ENCODE results near the gene TGFB3. TPM values are rescaled to one million over a fixed set of nuclear protein-coding genes. Genes with fewer than 3 reads are reported as not detected.

TGFB3 gene
- total and polyA plus RNA-seq, 9 of the 15 experiments (the other 6 are each of a cell fraction or from before 2014, with no cell fraction given) = 0.39 to 2.0 (median 1.0) TPM

DNA sequence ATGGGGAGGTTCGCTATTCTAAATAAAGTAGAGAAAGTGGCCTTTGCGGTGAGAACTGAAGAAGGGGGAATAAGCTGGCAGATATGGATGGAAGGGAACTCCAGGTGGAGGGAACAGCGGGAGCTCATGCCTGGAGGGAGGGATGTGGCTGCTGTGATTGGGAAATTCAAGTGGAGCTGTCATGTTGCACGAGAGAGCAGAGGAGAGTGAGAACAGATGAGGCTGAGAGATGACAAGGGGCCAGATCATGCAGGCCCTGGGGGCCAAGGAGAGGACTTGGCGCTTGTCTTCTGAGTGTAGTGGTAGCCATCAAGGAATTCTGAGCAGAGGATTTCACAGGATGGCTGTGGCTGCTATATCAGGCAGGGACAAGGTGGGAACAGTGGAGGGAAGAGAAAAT lies 35.0 kb downstream of the TGFB3 start:
- Histone ChIP-seq H3K79me2 (ENCODE audit: control insufficient read depth, insufficient read depth, low read length) (no peaks in the 10 kb centered on the region), H3K9me3 (replicated peaks; ENCODE audit: control insufficient read depth, insufficient read depth, low read depth, low read length) (no peaks in the 10 kb centered on the region), H3K4me2 (ENCODE audit: insufficient read depth, low read length) (no peak overlapping the region), H3K9ac (ENCODE audit: insufficient read depth in 1 of 2, low read depth in 2 of 2, low read length in 2 of 2) (no peak overlapping the region; a peak in 1 of 4 replicates), H3K9me1 (ENCODE audit: control insufficient read depth, insufficient read depth, low read length) (no peaks in the 10 kb centered on the region), H3K4me1 (replicated peaks in 1 of 2; ENCODE audit: control insufficient read depth in 2 of 2, insufficient read depth in 2 of 2, low read length in 2 of 2) (peaks cover 0 to 16% of the 10 kb centered on the region in 2 experiments; a peak in 4 of 5 replicates), H3K27me3 (ENCODE audit: control insufficient read depth in 2 of 2, insufficient read depth in 2 of 2, low read length in 2 of 2) (no peaks in the 10 kb centered on the region), H3K27ac (ENCODE audit: extremely low read depth, low read depth, low read length) (no peak overlapping the region), H4K20me1 (replicated peaks; ENCODE audit: control insufficient read depth, insufficient read depth, low read length) (no peaks in the 10 kb centered on the region), H3K36me3 (ENCODE audit: control insufficient read depth, insufficient read depth, low read length) (no peaks in the 10 kb centered on the region), H2AFZ (ENCODE audit: low read depth, low read length) (no peak overlapping the region), H3K4me3 (no peak overlapping the region)
- no peak for DNase-seq (ENCODE audit: extremely low read depth in 1 of 4, low spot score in 3 of 4)
- POLR2A ChIA-PET = no interaction called here
- BruUV-seq (replicated peaks) = no TSS peak
- 79% methylated on average over 4 of the region's 5 CpGs for WGBS (ENCODE audit: insufficient coverage, low coverage, missing lambda C conversion rate)
- CTCF ChIA-PET (ENCODE audit: low intra/inter-chr PET ratio) = no interaction called here
- in situ Hi-C loops (cut with MboI) = no loop called here
- ATAC-seq = no peak
- FAIRE-seq = no peak
- intact Hi-C loops (cut with micrococcal nuclease) = no loop called here
- TF ChIP-seq KDM1A (IDR thresholded peaks at IDR 0.05) (no peak), ATF3 (IDR thresholded peaks at IDR 0.05) (no peak), ATF3 (CRISPR knock-in tag; conservative IDR thresholded peaks at IDR 0.05) (no peak), ZNF586 (CRISPR knock-in tag; conservative IDR thresholded peaks at IDR 0.05) (no peak), HNRNPLL (IDR thresholded peaks at IDR 0.05; ENCODE audit: low read depth, low read length, poor library complexity, severe bottlenecking) (no peak), GTF2F1 (IDR thresholded peaks at IDR 0.05; ENCODE audit: low read depth, low read length) (no peak)
- TF ChIP-seq, protein P1, sequence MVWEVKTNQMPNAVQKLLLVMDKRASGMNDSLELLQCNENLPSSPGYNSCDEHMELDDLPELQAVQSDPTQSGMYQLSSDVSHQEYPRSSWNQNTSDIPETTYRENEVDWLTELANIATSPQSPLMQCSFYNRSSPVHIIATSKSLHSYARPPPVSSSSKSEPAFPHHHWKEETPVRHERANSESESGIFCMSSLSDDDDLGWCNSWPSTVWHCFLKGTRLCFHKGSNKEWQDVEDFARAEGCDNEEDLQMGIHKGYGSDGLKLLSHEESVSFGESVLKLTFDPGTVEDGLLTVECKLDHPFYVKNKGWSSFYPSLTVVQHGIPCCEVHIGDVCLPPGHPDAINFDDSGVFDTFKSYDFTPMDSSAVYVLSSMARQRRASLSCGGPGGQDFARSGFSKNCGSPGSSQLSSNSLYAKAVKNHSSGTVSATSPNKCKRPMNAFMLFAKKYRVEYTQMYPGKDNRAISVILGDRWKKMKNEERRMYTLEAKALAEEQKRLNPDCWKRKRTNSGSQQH (CRISPR knock-in tag; IDR thresholded peaks at IDR 0.05) = no peak
- TF ChIP-seq, protein P2, sequence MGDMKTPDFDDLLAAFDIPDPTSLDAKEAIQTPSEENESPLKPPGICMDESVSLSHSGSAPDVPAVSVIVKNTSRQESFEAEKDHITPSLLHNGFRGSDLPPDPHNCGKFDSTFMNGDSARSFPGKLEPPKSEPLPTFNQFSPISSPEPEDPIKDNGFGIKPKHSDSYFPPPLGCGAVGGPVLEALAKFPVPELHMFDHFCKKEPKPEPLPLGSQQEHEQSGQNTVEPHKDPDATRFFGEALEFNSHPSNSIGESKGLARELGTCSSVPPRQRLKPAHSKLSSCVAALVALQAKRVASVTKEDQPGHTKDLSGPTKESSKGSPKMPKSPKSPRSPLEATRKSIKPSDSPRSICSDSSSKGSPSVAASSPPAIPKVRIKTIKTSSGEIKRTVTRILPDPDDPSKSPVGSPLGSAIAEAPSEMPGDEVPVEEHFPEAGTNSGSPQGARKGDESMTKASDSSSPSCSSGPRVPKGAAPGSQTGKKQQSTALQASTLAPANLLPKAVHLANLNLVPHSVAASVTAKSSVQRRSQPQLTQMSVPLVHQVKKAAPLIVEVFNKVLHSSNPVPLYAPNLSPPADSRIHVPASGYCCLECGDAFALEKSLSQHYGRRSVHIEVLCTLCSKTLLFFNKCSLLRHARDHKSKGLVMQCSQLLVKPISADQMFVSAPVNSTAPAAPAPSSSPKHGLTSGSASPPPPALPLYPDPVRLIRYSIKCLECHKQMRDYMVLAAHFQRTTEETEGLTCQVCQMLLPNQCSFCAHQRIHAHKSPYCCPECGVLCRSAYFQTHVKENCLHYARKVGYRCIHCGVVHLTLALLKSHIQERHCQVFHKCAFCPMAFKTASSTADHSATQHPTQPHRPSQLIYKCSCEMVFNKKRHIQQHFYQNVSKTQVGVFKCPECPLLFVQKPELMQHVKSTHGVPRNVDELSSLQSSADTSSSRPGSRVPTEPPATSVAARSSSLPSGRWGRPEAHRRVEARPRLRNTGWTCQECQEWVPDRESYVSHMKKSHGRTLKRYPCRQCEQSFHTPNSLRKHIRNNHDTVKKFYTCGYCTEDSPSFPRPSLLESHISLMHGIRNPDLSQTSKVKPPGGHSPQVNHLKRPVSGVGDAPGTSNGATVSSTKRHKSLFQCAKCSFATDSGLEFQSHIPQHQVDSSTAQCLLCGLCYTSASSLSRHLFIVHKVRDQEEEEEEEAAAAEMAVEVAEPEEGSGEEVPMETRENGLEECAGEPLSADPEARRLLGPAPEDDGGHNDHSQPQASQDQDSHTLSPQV (IDR thresholded peaks at IDR 0.05) = no peak
- TF ChIP-seq, protein P3, sequence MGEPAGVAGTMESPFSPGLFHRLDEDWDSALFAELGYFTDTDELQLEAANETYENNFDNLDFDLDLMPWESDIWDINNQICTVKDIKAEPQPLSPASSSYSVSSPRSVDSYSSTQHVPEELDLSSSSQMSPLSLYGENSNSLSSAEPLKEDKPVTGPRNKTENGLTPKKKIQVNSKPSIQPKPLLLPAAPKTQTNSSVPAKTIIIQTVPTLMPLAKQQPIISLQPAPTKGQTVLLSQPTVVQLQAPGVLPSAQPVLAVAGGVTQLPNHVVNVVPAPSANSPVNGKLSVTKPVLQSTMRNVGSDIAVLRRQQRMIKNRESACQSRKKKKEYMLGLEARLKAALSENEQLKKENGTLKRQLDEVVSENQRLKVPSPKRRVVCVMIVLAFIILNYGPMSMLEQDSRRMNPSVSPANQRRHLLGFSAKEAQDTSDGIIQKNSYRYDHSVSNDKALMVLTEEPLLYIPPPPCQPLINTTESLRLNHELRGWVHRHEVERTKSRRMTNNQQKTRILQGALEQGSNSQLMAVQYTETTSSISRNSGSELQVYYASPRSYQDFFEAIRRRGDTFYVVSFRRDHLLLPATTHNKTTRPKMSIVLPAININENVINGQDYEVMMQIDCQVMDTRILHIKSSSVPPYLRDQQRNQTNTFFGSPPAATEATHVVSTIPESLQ (CRISPR knock-in tag; IDR thresholded peaks at IDR 0.05) = no peak

Data from K562 (cell line).